22Rv1 (cell line): Measurements from ENCODE around the gene SARNP.

ENCODE experiments used
- ZFX ChIP-seq: fragments of 450-650 bp; IDR thresholded peaks from 2 replicates; pipeline ENCODE4 v1.6.1; 2017; ENCODE audit warnings: antibody characterized with exemption, borderline replicate concordance
- TF ChIP-seq, protein P1 (sequence below): fragments of 450-650 bp; IDR thresholded peaks from 2 replicates; pipeline ENCODE4 v1.5.1; 2017; ENCODE audit warnings: mild to moderate bottlenecking

DNA sequence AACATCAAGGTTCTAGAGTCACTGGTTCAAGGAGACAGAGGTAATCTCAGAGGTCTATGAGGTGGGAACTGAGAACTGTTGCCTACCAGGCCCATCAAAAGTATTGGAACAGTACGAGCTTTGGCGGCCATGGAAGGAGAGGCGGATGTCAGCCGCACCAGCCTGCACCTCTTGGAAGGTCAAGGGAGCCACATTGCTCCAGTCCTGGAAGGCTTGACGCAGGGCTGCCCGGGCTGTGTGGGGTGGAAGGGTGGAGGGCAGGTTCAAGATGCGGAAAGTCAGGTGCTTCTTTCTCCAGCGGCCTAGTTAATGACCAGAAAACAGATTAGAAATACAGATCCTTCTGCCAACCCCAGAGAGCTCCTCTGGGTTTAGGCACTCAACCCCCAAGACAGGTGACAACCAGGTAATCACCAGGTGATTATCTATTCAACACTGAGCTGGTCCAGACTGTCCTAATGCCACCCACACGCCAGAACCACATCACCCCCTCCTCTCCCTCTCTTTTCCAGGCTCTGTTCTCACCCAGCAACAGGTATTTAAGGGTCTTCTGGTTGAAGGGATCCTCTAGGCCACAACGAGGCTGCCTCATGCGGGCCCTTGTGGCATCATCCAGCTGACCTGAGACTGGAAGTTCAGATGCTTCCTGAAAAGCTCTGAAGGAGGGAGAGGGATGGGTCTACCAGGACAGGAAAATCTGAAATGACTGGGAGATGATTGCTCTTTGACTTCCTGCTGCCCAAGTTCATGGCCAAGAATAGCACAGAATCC lies 23.2 kb upstream of the SARNP start:
- TF ChIP-seq, protein P1, sequence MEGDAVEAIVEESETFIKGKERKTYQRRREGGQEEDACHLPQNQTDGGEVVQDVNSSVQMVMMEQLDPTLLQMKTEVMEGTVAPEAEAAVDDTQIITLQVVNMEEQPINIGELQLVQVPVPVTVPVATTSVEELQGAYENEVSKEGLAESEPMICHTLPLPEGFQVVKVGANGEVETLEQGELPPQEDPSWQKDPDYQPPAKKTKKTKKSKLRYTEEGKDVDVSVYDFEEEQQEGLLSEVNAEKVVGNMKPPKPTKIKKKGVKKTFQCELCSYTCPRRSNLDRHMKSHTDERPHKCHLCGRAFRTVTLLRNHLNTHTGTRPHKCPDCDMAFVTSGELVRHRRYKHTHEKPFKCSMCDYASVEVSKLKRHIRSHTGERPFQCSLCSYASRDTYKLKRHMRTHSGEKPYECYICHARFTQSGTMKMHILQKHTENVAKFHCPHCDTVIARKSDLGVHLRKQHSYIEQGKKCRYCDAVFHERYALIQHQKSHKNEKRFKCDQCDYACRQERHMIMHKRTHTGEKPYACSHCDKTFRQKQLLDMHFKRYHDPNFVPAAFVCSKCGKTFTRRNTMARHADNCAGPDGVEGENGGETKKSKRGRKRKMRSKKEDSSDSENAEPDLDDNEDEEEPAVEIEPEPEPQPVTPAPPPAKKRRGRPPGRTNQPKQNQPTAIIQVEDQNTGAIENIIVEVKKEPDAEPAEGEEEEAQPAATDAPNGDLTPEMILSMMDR: no peak
- TF ChIP-seq ZFX: no peak
